HFFc6 (cell line): ENCODE results near the gene SLC9A7. TPM values are rescaled to one million over a fixed set of nuclear protein-coding genes. Genes with fewer than 3 reads are reported as not detected.
A peak's percentile ranks its signal among the peaks of the same experiment; 100 is the strongest.

Experiments used
- DNase-seq: peaks from one replicate; pipeline ENCODE4 v3.0.0-alpha.2; 2018
- H3K27ac Mint-ChIP-seq: 2 replicates; pipeline ENCODE4 v1.8.0; 2020; ENCODE audit warnings: mild to moderate bottlenecking, mixed read lengths
- H3K27me3 Mint-ChIP-seq: 2 replicates; pipeline ENCODE4 v1.8.0; 2021; ENCODE audit warnings: mild to moderate bottlenecking, moderate library complexity, mixed read lengths; ENCODE audit not compliant: insufficient read depth
- H3K36me3 Mint-ChIP-seq: 2 replicates; pipeline ENCODE4 v1.8.0; 2021; ENCODE audit warnings: low read depth, mixed read lengths
- H3K4me1 Mint-ChIP-seq: 2 replicates; pipeline ENCODE4 v1.8.0; 2020; ENCODE audit warnings: low read depth, mixed read lengths
- H3K4me3 Mint-ChIP-seq: 2 replicates; pipeline ENCODE4 v1.8.0; 2020; ENCODE audit warnings: mild to moderate bottlenecking, moderate library complexity, mixed read lengths
- H3K9me3 Mint-ChIP-seq: 2 replicates; pipeline ENCODE4 v1.8.0; 2020; ENCODE audit warnings: mild to moderate bottlenecking, mixed read lengths
- total RNA-seq, 6 experiments: library from RNA; stranded (reverse); fragmentation: NEBNext Ultra II Directional; extraction: Animal tissue kit (Norgen Biotek cat#: 25700); gene quantifications; 2 replicates in 1 of 6; 3 replicates in 5 of 6; pipeline ENCODE4 v1.2.3, GENCODE V29; 2021
- TF ChIP-seq, protein P1 (sequence below): fragments of 200-600 bp; sonication (generic); IDR thresholded peaks from 2 replicates; pipeline ENCODE4 v1.5.0; 2021; ENCODE audit warnings: antibody characterized with exemption, mild to moderate bottlenecking

SLC9A7 gene
- total RNA-seq, 6 experiments from 2014 or later = 41.8 to 54.1 (median 45.7) TPM

DNA sequence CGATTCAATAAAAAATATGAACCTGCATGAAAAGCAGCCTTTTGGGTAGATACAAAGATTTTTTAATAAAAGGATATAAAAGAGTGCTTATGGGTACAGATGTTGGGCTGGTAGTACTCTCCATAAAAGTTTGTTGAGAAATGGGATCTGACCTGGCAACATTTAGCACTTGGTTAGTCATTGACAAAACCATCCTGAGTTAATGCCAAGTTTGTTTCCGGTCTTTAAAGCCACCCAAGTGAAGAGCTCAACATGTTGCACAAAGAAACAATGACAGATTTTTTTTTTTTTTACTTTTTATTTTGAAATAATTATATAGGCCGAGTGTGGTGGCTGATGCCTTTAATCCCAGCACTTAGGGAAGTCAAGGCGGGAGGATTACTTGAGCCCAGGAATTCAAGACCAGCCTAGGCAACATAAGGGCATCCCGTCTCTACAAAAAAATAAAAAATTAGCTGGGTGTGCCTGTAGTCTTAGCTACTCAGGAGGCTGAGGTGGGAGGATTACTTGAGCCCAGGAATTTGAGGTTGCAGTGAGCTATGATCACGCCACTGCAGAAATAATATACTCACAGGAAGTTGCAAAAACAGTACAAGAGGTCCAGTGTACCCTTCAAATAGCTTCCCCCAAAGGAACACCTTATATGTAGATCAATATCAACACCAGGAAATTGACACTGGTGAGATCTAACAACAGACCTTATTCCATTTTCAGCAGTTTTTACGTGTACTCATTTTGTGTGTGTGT is 168.8 kb downstream of the SLC9A7 start:
- Mint-ChIP-seq H3K4me3 (no peak overlapping the region), H3K9me3 (no peaks in the 10 kb centered on the region), H3K27me3 (no peaks in the 10 kb centered on the region), H3K36me3 (no peaks in the 10 kb centered on the region), H3K27ac (peak overlapping the region; percentile 45), H3K4me1 (peaks cover 54% of the 10 kb centered on the region)
- DNase-seq = peak; percentile 62
- TF ChIP-seq, protein P1, sequence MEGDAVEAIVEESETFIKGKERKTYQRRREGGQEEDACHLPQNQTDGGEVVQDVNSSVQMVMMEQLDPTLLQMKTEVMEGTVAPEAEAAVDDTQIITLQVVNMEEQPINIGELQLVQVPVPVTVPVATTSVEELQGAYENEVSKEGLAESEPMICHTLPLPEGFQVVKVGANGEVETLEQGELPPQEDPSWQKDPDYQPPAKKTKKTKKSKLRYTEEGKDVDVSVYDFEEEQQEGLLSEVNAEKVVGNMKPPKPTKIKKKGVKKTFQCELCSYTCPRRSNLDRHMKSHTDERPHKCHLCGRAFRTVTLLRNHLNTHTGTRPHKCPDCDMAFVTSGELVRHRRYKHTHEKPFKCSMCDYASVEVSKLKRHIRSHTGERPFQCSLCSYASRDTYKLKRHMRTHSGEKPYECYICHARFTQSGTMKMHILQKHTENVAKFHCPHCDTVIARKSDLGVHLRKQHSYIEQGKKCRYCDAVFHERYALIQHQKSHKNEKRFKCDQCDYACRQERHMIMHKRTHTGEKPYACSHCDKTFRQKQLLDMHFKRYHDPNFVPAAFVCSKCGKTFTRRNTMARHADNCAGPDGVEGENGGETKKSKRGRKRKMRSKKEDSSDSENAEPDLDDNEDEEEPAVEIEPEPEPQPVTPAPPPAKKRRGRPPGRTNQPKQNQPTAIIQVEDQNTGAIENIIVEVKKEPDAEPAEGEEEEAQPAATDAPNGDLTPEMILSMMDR = no peak

DNA sequence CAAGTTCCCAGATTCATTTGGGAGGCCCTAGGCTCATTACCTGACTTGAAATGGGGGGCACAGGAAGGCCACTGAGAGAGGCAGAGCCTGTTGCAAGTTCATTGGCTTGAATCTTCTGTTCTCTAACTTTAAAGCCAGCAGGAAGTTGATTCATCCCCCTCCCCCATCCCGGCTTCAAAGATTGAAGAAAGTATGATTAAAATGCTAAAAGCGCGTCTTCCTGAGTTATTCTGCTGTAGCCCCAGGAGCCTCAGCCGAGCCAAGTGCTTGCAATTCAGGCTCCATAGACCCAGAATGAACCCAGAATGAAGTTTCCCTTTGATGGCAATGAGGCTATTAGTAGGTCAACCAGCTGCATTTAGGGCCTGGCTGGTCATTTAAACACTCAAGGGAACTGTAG is 170.7 kb downstream of the SLC9A7 start:
- H3K4me3 Mint-ChIP-seq = peak overlapping the region; percentile 77
- H3K27me3 Mint-ChIP-seq = no peaks in the 10 kb centered on the region
- TF ChIP-seq, protein P1 = no peak
- H3K36me3 Mint-ChIP-seq = no peaks in the 10 kb centered on the region
- H3K27ac Mint-ChIP-seq = peak overlapping the region; percentile 88
- DNase-seq = peak; percentile 49
- no peaks in the 10 kb centered on the region for H3K9me3 Mint-ChIP-seq
- peaks cover 62% of the 10 kb centered on the region for H3K4me1 Mint-ChIP-seq

DNA sequence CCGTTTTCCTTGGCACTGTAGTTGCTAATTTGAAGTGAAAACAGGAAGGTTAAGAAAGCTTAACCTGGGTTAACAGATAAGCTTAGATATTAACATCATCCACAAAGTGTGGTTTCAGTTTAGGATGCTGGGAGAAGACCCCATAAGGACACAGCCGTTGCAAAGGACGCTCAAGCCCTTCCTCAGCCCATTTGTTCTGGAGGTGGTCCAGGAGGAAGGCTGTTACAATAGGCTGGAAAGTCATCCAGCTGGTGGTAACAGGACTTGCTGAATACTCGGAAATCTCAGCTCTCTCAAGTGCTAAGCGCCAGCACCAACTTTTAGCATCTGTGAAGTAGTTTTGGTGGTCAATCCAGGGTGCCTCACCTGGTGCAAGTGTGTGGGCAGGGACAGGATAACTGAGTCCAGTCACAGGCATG is 171.2 kb downstream of the SLC9A7 start:
- Mint-ChIP-seq H3K4me3 (peak overlapping the region; percentile 77), H3K4me1 (peaks cover 64% of the 10 kb centered on the region), H3K27me3 (no peaks in the 10 kb centered on the region), H3K9me3 (no peaks in the 10 kb centered on the region), H3K27ac (peak overlapping the region; percentile 88), H3K36me3 (no peaks in the 10 kb centered on the region)
- no peak for DNase-seq
- TF ChIP-seq, protein P1 = no peak

DNA sequence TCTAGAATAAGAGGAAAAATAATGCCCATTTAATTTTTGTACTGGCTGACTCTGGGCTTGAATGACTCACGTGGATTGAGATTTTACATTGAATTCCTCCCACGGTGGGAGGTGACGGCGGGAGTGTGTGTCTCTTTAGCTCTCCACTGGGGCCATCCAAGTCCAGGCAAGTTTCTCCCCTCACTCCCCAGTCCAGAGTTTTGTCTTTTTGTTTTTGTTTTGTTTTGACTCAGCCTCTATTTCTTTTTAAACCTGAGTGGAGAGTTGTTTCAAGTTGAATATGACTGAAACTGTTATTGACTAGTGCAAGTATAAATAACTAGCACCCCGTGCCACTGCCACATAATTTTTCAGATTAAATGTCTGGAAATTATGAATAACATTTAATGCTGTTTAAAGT is 171.8 kb downstream of the SLC9A7 start:
- no peaks in the 10 kb centered on the region for H3K27me3 Mint-ChIP-seq
- TF ChIP-seq, protein P1 = no peak
- peak overlapping the region; percentile 78 for H3K4me3 Mint-ChIP-seq
- H3K27ac Mint-ChIP-seq = peak overlapping the region; percentile 92
- H3K36me3 Mint-ChIP-seq = no peaks in the 10 kb centered on the region
- H3K9me3 Mint-ChIP-seq = no peaks in the 10 kb centered on the region
- peak; percentile 57 for DNase-seq
- peaks cover 70% of the 10 kb centered on the region for H3K4me1 Mint-ChIP-seq

DNA sequence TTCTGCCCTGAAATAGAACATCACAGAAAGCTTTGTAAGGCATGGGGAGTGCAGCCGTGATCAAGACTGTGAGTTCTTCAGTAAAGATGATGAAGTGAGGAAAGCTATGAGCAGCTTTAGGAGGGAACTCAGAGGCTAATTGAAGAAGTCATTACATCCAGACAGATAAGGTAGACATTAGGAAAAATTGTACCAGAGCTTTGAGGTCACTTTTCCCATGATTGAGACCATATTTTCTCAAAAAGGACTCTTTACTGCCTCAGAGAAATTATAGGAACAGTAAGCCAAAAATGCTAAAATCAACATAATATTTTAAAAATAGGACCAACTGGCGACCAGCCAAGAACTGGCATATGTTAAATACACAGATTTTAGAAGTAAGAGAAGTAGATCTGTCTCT is 174.2 kb downstream of the SLC9A7 start:
- Mint-ChIP-seq H3K36me3 (no peaks in the 10 kb centered on the region), H3K27ac (peak overlapping the region; percentile 41; the same call in 1 of the 2 replicates), H3K4me1 (peaks cover 67% of the 10 kb centered on the region), H3K4me3 (0 out of 2 replicates have a peak overlapping the region, but pooled peaks have one; percentile 60), H3K27me3 (no peaks in the 10 kb centered on the region), H3K9me3 (no peaks in the 10 kb centered on the region)
- no peak for DNase-seq
- TF ChIP-seq, protein P1 = no peak
